ENCODE data around the gene PRKAG3.

Gene PRKAG3

DNA sequence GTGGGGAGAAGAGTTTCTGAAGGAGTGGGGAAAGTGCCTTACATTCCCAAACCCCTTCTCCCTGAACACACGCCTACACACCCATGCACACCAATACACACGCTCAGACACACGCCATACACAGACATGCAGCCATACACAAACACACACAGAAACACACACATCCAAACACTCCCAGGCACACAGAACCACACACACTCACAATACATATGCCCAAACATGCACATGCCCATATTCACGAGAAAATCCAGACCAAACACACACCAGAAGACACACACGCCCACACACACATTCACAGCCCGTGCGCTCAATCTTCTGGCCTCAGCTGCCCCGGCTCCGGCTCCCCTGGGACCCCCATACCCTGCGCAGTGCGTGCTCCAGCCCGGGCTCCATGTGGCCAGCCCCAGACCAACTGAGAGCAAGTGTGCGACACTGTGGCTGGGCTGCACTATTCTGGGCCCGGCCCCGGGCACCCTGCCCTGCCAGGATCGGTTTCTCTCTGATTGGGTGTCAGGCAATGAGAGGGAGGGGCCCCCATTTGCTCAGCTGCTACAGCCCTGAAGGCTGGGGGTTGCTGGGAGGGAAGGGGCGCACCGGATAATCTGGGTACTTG is at the start of gene PRKAG3:
TSS of gene PRKAG3 (minus strand) at position 426 of the 613 bp plus-strand sequence.
- no peak for DNase-seq (ENCODE audit: low spot score)

DNA sequence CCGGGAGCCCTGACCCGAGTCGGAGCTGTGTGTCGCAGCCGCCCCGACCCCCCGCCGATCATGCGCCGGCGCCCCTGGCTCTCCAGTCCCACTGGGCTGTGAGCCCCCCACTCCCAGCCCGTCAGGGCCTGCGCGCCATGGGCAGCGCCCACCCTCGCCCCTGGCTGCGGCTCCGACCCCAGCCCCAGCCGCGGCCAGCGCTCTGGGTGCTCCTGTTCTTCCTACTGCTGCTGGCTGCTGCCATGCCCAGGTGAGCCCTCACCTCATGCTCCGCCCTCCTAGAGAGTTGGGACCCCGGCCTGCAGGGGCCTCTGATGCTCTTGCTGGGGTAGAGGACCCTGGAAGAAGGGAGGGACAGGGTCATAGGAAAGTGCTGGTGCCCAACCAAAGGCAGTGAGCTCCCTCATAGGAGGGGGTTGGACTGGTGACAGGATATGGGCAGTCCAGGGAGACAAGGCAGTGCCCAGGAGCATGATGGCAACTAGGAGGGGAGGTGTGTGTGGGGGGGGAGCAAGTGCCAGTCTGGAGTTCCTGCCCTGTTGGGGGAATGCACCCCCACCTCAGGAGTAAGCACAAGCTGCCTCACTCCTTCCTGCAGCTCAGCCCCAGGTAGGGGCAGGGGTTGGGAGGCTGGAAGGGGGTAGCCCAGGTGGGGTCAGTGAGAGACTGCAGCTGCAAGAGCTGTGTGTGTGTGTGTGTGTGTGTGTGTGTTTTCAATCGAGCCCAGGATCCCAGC is 49.4 kb upstream of the PRKAG3 start:
- DNase-seq (ENCODE audit: low spot score) = no peak

DNA sequence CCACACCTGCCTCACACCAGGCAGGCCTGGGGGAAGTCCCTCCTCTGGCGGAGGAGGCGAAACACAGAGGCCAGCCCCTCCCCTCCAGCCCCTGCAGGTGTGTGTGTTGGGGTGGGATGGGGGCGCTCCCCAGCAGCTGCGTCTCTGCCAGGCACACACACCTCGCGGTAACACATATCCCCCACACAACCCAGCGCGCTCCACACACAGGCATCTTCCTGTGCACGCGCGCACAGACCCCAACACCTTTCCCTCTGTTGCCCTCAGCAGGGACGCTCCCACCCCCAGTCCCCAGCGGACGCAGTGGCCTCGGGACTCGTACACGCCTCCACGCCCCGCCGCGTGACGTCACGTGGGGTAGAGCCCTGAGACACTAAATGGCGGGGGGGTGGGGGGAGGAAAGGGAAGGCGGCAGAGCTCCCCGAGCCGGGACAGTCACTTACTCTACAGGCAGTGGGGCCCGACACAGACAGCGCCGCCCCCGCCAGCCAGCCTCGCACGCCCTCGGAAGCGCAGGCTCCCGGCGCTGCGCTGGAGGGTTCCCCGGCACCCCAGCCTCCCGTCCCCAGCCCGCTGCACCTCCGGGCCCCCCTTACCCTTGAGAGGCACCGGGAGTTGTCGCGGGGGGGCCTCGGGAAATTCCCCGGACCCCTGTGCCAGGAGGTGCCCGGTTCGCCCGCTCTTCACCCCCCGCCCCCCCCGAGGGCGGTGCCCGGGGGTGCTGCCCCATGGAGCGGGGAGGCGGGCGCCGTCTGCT is 48.7 kb upstream of the PRKAG3 start, which contains the start of gene WNT10A:
TSS of gene WNT10A (plus strand) at position 751 of the 757 bp plus-strand sequence. CDS start 144 bp downstream, outside the sequence.
- DNase-seq (ENCODE audit: low spot score) = no peak

DNA sequence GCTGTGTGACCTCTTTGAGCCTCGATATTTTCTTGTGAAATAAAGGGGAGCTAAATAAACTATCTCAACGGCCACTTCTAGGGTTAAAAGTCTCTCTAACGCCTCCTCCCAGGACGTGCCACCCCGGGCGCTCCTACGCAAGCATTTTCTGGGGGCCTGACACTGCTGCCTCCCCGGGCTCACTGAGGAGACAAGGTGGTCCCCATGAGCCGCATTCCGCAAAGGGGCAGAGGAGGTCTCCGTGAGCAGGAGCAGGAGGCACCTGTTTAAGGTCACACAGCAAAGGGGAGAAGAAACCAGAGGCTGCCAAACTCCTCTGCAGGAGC is 48.1 kb upstream of the PRKAG3 start:
- no peak for DNase-seq (ENCODE audit: low spot score)

DNA sequence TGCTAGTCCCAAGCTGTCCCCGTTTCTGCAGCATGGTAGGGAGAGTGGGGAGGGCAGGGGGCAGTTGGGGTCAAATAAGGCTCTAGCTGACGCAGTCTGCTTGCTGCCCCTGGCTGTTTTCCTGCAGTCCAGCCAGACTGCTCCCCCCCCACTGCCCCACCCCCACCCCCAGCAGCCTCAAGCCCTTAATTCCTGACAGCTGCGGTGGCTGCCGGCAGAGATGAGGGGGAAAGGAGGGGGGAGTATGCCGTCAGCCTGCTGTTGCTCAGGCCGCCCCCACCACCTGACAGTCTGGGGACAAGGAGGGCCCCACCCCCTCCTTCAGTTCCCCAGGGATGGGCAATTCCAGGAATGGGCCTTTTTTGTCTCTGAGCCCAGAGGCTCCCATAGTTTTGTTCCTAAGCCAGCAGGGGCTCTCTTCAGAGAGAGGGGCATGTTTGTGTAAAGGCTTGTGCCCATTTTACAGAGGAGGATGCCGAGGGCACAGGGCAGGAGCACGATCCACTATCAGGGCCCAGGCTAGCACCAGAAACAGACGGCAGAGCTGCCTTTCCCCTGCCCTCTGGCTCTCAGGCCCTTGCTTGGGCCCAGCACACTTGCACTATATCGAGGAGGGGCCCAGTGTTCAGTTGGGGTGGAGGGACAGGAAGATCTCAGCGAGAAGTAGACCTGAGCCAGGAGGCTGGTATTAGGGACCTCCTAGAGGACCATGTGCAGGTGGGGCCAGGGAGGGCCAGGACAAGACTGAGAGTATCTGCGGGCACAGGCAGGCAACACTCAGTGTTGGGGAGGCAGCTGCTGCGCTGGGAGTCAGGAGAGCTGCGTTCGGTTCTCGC is 47.5 kb upstream of the PRKAG3 start:
- no peak for DNase-seq (ENCODE audit: low spot score)

DNA sequence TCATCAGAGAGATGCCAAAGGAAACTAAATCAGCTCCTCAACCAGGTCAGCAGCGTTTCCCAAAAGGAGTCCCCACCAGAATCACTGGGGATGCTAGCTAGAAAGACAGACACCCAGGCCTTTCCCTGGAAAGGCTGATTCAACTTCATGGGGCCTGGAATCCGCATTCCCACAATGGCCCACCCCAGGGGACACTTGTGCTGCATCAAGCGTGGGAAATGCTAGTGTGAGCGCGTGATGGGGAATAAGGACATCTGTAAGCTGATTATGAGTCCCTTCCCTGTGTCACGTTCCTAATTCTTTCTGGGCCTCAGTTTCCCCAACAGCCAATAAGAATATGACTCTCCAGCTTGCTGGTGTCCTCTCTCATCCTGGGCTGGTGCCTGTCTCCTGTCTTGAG is 46.9 kb upstream of the PRKAG3 start:
- DNase-seq (ENCODE audit: low spot score) = no peak

DNA sequence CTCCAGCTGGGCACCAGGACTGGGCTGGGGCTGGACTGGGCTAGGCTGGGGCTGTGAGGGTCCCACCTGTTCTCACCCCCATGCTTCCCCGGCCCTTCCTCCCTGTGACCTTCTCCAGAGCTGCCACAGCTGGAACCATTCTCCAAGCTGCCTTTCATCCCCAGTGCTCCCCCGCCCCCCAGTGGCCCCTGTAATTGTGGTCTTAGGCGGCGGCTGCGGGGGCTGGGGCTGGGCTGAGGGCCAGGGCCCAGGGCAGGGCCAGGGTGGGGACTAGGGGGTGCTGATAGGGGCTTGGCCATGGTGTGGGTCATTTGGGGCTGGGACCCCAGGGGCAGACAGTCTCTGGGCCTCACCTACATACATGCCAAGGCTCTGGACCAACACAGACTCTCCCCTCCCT is 46.3 kb upstream of the PRKAG3 start:
- no peak for DNase-seq (ENCODE audit: low spot score)

DNA sequence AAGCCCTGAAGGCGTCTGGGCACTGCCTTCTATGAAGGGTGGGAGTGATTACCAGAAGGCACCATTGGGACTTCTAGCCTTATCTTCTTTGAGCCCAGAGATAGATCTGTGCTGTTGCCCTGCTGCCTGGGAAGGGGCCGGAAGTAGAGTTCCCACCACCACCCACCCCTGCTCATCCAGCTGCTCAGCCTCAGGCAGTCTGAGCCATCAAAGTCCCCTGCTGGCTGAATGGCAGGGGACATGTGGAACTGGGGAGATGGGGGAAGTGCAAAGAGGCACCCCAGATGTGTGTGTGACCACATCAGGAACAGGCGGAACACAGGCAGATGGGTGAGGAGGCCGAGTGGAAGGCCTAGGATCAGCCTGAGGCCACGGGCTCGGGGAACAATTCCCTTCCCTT is 45.7 kb upstream of the PRKAG3 start:
- no peak for DNase-seq (ENCODE audit: low spot score)

DNA sequence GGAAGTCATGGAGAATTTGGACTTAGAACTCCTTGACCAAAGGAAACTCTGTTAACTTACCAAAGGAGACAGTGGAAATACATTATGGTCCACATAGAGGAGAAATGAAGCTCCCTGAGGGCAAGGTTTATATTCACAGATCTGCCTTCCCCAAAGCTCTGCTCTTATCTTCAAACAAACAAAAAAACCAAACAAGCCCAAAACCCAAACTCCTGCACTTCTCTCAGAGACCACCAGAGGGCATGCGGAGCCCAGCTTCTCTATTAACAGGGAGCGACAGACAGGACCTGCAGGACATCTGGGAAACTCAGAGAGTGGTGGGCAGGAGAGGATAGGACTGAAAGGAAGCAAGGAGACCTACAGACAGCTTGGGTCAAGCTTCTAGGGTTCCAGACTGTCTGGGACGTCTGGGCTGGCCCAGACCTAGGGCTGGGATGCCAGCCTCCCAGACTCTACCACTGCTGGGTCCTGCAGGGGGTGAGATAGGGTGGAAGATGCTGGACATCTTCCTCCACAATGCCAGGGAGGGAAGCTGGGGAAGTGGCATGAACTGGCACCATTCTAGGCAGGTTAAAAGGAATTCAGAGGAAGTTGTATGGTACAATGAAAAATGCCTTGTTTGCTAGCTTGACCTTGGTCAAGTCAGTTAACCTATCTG is 45.1 kb upstream of the PRKAG3 start:
- peak; percentile 91 for DNase-seq (ENCODE audit: low spot score)

DNA sequence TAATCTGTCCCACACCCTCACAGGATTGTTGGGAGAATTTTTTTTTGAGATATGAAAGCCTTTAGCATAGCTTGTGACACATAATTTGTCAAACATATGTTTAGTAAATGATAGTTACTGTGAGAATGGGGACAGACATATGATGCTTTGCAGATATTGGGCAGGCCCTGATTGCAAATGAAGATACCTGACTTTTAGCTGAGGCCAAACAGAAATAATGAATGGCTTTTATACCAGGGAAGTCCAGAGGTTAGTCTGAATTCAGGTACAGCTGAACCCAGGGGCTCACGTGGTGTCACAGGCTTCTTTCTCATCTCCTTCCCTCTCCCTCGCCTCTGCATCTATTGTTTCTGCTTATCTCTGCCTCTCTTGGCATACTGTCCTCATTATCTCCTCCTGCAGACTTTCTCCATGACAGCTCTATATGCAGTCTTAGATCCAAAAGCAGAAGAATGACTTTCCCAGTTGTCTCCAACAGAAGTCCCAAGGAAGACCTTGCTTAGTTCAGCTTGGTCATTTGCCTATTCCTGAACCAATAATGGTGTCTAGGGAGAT is 44.2 kb upstream of the PRKAG3 start:
- DNase-seq (ENCODE audit: low spot score) = no peak

DNA sequence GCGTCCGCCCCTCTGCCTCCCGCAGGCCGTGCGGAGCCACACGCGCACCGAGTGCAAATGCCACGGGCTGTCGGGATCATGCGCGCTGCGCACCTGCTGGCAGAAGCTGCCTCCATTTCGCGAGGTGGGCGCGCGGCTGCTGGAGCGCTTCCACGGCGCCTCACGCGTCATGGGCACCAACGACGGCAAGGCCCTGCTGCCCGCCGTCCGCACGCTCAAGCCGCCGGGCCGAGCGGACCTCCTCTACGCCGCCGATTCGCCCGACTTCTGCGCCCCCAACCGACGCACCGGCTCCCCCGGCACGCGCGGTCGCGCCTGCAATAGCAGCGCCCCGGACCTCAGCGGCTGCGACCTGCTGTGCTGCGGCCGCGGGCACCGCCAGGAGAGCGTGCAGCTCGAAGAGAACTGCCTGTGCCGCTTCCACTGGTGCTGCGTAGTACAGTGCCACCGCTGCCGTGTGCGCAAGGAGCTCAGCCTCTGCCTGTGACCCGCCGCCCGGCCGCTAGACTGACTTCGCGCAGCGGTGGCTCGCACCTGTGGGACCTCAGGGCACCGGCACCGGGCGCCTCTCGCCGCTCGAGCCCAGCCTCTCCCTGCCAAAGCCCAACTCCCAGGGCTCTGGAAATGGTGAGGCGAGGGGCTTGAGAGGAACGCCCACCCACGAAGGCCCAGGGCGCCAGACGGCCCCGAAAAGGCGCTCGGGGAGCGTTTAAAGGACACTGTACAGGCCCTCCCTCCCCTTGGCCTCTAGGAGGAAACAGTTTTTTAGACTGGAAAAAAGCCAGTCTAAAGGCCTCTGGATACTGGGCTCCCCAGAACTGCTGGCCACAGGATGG is 42.0 kb upstream of the PRKAG3 start:
- DNase-seq (ENCODE audit: low spot score) = no peak

DNA sequence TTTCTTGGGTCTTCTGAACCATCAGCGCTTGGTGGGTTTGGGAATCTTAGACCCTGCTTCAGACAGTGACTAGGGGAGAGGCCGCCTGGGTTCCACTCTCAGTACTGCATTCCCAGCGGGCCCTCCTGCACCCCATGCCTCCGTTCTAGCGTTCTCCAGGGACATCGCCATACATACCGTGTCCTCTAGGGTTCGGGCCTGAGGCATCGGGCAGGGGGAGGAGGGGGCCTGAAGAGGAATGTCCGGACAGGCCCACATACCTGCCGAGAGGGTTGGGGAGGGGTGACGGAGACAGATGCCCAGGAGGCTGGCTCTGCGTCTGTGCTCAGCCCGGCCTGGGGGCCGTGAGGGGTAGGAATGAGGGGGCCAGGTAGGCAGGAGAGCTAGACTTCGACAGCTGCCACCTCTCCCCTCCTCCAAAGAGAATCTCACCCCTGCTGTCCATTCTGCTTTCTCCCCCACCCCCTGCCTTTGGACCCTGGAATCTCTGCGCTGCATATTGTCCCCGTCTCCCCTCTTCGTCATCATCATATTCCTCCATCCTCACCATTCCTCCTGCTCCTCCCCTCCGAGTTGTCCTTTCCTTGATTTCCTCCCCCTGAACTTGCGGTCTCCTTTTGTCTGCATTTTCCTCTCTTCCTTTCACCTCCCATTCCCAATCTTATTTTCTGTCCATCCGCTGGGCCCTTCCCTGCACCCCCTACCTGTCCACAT is 41.2 kb upstream of the PRKAG3 start:
- DNase-seq (ENCODE audit: low spot score) = no peak

DNA sequence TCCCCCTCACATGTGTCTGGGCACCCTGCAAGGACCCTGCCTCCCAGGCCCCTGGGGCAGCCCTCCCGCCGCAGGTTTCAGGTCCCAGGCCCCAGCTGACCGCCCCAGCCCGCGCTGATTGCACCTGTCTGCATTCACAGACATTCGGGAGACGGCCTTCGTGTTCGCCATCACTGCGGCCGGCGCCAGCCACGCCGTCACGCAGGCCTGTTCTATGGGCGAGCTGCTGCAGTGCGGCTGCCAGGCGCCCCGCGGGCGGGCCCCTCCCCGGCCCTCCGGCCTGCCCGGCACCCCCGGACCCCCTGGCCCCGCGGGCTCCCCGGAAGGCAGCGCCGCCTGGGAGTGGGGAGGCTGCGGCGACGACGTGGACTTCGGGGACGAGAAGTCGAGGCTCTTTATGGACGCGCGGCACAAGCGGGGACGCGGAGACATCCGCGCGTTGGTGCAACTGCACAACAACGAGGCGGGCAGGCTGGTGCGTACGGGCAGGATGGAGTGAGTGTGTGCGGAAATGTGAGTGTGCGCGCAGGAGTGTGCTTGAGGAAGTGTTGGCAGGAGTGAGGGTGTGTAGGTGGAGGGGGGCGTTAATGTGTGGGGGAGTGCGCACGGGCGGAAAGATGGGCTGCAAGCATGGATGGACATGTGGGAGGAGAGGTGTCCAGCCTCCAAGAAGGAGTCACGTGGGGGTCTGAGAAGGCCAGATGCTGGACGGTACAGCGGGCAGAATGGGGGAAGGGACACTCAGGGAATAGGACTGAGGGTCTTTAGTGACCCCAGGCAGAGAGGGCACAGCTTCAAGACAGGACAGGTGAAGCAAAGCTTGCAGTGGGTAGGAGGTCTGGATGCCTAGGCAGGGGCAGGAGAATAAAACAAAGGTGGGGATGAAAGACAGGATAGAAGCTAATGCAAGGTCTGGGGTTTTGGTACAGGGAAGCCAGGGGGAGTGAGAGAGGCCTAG is 40.0 kb upstream of the PRKAG3 start:
- DNase-seq (ENCODE audit: low spot score) = no peak

DNA sequence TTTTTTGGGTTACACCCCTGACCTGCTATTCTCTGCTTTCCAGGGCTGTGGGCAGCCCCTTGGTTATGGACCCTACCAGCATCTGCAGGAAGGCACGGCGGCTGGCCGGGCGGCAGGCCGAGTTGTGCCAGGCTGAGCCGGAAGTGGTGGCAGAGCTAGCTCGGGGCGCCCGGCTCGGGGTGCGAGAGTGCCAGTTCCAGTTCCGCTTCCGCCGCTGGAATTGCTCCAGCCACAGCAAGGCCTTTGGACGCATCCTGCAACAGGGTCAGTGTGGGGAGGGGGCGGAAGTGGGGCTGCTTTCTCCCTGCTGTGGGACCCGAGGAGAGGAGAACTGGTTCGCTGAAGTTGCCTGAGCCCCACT is 39.4 kb upstream of the PRKAG3 start:
- DNase-seq (ENCODE audit: low spot score) = no peak

DNA sequence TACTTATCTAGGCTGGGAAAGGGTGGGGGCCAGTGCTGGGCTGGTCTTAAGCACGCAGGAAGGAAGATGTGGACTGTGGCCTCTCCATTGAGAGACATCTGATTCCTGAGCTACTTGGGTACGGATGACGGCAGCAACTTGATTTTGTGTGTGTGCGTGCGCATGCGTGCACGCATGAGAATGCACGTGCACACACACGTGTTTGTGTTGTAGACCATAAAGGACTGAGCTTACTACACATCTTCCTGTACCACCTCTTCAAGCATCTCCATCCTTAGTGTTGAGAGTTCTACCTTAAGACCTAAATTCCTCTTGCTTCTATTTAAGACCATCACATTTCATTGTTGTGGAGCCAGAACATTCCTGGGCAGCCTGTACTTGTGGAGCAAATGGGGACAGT is 37.5 kb upstream of the PRKAG3 start:
- DNase-seq (ENCODE audit: low spot score) = no peak

DNA sequence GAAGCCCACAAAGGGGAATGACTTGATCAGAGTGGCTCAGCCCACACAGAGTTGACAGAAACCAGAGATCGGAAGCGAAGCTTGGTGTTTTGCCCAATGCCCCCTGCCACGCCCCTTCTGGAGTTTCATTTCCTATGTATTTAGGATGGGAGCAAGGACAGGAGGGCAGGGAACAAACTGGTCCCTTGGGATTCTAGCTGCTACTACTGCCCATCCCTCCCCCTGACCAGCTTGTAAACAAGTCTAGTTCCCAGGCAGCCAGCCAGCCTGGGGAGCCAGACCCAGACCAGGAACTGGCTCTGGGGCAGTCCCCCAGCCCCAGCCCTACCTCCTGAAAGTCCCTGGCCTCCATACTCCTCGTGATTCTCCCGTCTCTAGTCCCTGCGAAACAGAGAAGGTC is 36.3 kb upstream of the PRKAG3 start:
- DNase-seq (ENCODE audit: low spot score) = no peak

DNA sequence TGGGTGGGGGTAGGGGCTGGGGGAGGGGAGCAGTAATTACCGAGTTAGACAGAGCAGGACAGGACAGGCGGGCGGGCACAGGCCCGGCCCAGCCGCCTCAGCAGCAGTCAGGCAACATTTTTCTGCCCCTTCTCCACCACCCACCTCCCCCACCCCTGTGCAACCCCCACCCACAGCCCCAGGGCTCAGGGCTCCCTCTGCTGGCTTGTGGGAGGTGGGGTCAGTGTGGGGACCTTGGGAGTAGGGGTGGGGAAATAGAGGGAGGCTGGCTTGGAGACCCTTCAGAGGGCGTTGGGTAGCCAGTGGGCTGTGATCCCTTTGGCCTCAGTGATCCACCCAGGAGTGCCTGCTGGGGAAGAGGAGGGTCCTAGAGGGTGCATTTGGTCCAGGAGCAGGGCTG is 34.4 kb upstream of the PRKAG3 start:
- DNase-seq (ENCODE audit: low spot score) = no peak

DNA sequence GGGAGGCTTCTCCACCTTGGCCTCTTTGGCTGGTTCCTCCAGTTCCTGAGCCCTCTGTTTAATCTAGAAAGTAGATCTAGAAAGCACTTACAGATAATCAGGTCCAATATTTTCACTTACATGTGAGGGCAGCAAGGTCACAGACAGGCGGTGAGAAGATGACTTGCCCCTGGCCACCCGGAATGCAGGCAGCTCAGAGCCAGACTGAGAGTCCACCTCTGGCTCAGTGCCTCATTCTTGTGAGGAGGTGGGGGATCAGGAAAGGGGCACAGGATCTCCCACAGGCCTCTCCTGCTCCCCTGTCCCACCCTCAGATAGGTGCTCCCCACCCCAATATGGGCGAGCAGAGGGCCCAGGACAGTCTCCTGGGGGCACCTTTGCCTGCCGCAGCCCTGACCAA is 33.8 kb upstream of the PRKAG3 start:
- DNase-seq (ENCODE audit: low spot score) = no peak

DNA sequence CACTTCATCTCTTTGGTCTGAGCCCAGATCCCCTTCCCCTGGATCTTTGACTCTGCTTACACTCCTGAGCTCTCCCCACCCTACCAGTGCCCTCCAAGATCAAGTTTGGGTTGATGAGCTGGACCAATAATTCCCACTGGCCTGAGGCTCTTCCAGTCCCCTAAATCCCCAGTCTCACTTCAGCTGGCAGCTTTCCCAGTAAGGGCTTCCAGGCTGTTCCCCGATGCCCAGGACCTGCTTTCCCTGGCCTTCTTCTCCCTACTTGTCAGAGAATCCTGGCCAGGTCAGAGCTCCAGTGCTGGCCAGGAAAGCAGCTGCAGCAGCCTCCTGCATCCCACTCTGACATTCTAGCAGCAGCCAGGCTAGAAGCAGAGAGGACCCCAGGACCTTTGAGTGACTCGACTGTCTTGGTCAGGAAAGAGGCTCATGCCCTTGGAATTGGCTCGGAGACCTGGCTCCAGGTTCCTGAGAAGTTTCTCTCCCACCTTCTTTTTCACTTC is 31.5 kb upstream of the PRKAG3 start:
- no peak for DNase-seq (ENCODE audit: low spot score)

Measured in HuH-7 (cell line).